GM21737 (cell line): ENCODE data around the gene PCYT1A.

Source experiments
- ATAC-seq: cut with Tn5 transposase; IDR thresholded peaks from one replicate; pipeline ENCODE4 v1.9.1; 2021; ENCODE audit warnings: mild to moderate bottlenecking, moderate library complexity; ENCODE audit not compliant: unreplicated experiment

PCYT1A gene

GRCh38 chr3:196238612-196239560 is 48.6 kb downstream of the PCYT1A start:
- ATAC-seq: no peak

GRCh38 chr3:196237203-196237602 is 50.3 kb downstream of the PCYT1A start:
- no peak for ATAC-seq

DNA sequence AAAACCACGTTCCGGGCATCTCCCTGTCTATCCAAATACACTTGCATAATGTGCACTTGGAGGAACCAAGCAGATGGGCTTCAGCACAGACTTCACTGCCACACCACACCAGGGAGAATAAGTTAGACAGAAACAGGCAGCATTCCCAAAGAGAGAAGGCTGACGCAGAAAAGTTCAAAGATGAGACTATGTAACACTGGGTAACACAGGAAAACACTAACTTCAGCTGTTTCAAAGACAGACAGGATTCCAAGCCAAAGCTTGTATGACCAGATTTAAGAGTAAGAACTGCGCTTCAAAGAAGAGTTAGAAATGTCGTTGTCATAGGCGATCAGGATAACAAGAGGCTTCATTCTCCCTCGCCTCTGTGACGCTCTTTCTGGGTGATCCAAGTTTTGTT is 51.3 kb downstream of the PCYT1A start:
- ATAC-seq: no peak

- no peak for ATAC-seq
Observed at GRCh38 chr3:196235452-196236122, 51.9 kb downstream of the PCYT1A start.

DNA sequence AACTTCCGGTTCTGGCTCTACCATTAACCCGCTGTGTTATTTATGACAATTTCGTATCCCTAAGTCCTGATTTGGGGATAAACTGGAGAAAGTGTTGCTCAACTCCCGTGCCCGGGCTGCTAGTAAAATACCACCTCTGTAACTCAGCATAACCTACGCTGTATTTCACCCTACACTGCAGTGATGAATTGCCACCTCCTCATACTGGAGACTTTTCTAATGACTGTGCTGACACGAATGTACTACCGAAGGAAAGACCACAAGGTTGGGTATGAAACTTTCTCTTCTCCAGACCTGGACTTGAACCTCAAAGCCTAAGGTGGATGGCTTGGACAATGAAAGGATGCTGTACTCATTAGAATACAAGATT is 54.7 kb downstream of the PCYT1A start:
- no peak for ATAC-seq

DNA sequence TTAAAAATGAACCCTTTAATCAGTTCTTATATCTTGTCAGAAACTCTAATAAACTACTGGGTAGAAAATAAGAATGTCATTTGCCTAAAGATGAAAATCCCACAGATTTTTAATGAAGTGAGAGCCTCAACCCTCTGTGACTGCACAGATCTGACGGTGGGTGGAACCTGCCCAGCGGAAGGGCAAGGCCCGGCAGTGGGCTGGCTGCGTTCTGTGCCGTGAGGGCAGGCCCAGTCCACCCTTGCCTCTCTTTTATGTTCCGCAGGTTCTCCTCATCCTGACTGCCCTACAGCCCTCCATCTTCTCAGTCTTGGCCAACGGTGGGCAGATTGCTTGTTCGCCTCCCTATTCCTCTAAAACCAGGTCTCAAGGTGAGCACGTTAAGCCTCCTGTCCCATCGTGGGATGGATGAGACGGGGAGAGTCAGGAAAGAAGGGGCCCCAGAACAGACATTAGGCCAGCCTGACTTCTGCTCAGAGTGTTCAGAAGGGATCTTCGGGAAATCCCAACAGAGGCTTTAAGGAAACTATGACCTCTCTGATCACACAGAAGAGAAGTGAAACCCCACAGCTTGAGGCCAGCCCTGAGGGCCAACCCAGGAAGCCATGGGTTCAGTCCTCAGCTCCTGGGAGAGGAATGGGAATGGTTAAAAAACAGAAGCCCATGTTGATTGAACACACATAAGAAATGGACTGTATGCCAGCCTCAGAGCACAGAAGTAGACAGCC is 55.2 kb downstream of the PCYT1A start:
- no peak for ATAC-seq

DNA sequence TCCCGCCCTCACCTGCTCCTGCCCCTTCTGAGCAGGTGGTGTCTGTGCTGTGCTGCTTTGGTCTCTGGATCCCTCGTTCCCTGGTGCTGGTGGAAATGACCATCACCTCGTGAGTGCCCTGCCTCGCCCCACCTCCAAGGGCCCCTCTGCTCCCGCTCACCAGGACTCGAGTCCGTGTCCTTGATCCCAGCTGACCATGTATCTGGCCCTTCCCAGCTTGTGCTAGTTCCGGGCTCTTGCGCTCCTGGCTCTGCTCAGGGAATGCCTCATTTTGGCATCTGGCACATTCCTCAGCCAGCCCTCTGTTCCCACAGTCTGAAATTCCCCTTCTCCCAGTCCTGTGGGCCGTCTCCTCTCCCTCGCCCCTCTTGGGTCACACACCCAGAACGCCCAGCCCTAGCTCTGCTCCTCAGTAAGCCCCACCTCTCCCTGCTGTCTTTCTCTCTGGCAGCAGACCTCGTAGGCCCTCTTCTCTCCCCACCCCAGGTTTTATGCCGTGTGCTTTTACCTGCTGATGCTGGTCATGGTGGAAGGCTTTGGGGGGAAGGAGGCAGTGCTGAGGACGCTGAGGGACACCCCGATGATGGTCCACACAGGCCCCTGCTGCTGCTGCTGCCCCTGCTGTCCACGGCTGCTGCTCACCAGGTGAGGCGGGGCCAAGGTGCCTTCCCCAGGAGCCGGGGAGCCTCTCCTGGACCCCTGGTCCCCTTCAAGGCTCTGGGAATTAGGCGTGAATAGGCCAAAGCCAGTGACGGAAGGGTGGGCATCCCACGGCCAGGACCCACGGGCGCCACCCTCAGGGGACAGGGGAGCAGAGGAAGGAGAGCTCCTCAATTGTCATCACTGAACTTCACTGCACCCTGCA is 59.7 kb downstream of the PCYT1A start:
- no peak for ATAC-seq

- ATAC-seq: no peak
Observed at GRCh38 chr3:196227121-196227561, 60.4 kb downstream of the PCYT1A start.

GRCh38 chr3:196225763-196226364 is 61.7 kb downstream of the PCYT1A start:
- no peak for ATAC-seq

GRCh38 chr3:196225086-196225485 is 62.4 kb downstream of the PCYT1A start:
- ATAC-seq: no peak

DNA sequence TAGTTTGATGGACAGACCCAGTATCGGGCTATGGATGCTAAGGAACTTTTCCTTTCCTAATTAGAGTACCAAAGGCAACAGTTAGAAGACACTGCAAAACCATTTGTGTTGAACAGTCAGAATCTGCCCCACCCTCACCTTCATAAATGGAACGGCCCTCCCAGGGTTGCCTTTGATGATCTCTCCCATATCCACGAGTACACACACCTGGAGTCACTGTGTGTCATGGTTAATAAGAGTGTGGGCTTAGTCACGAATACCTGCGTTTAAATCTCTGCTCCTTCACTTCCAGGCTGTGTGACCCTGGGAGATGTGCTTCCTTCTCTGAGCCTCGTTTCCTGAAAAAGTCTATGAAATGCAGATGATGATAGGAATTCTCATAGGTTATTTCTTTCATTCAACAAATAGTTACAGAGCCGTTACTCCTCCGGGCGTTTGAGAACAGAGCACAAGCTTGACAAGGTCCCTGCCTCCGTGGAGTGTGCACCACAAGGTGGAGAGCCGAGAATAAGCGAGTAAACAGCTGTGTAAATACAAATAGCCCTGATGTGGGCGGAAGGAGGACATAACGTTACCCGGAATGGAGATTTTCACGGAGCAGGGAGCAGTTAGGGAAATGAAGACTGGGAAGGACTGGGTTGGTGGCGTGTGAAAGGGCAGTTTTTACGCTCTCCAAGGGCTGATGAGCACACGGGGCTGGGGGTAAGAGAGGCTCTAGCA is 64.5 kb downstream of the PCYT1A start:
- no peak for ATAC-seq

DNA sequence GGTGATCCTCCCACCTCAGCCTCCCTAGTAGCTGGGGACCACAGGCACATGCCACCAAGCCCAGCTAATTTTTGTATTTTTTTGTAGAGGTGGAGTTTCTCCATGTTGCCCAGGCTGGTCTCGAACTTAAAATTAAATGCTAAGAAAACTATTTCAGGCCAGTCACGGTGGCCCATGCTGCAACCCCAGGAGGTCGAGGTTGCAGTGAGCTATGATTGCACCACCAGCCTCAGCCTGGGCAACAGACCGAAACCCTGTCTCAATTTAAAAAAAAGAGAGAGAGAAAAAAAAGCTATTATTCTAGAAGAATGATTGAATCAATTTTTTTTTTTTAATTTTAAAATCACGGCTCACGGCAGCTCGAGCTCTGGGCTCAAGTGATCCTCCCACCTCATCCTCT is 66.5 kb downstream of the PCYT1A start:
- ATAC-seq: no peak

- ATAC-seq: no peak
Observed at GRCh38 chr3:196220587-196220986, 66.9 kb downstream of the PCYT1A start.

DNA sequence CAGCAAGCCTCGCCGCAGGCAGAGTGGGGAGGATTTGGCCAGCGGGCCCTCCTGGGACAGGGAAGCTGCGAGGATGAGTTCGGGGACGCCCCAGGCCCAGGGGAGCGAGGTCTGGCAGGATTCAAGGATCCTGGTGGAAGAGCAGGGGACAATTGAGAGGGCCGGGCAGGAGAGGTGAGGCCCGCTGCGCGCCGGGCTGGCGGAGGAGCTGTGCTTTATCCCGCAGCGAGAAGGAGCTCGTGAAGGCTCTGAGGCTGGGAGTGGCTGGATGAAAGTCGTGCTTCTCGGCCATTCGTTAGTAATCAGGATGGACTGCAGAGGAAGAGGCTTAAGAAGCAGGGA is 67.6 kb downstream of the PCYT1A start:
- no peak for ATAC-seq

DNA sequence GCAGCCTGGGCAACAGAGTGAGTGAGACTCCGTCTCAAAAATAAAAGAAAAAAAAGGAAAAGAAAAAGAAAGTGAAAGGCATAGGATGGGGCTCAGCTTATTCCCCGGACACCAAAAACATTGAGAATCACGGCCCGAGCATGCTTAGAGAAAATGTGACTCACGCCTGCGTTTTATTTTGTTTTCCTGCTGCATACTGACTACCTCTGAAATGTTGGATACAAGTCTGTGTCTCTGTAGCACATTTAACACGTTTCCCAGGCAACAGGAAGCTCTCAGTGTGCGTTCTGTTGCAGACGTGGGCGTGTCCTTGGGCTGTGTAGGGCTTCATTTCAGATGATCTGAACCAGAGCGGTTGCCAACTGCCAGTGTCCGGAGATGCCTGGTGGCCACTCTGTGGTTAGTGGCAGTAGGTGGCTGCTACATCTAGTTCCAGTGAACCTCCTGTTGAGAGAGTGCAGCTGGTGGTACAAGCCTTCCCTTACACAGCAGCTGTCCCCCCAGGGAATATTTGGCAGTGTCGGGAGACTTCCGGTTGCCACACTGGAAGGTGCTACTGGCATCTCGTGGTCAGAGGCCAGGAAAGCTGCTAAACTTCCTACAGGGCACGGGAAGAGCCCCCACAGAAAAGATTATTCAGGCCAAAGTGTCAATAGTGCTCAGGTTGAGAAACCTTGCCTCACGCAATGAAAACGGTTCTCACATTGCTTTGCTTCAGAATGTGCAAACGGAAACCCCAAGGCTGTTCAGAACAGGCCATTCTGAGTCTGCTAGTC is 68.1 kb downstream of the PCYT1A start:
- ATAC-seq: peak; percentile 64

DNA sequence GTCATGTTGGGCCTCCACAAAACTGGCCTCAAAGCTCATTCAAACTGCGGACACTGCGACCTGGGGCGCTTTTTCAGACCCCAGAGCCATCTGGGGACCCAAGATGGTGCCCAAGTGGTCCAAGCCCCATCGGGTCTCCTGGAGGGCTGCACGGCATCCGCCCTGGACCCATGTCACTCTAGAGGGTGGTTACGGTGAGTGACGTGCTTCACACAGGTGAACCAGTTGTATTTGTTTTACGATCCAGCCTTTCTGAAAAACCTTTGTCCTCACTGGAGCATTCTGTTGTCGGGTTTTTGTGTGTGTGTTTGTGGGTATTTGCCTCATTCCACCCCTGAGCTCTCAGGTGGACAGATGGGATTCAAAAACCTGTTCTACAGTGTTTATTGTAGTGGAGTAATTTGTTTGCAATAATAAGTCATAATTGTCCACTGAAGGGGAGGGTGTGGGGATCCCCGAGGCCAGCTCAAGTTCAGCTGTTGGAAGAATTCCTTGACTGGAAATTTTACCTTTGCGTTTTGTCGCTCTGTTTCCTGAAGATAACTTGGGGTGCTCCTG is 69.3 kb downstream of the PCYT1A start:
- no peak for ATAC-seq

DNA sequence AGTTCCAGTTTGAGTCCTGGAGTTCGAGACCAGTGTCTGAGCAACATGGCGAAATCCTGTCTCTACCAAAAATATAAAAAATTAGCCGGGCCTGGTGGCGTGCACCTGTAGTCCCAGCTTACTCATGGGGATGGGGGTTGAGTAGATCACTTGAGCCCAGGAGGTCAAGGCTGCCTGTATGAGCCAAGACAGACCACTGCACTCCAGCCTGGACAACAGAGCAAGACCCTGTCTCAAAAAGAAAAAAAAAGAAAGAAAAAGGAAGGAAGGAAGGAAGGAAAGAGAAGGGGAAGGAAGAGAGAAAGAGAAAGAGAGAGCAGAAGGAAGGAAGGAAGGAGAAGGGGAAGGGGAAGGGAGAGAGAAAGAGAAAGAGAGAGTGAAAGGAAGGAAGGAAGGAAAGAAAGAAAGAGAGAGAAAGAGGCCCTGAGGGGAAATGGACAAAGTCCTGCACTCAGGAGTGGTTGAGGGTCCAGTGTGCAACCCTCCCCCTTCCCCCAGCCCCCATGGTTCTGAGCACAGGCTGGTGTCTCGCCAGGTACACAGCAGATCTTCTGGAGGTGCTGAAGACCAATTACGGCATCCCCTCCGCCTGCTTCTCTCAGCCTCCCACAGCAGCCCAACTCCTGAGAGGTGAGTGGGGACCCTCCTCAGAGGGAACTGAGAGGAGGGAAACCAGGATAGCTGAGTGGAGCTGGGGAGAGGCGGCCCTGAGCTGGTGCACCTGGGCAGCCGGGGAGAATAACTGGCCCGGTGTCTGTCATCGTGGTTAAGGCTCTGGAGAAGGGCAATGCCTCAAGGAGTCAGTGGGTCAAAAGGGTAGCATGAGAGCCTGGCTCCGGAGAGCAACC is 70.0 kb downstream of the PCYT1A start:
- ATAC-seq: no peak
